Activated T-helper 2 cell treated with anti-CD3 and anti-CD28 coated beads, Interferon-gamma antibody, Interleukin-2, Interleukin-4, amounts not matched to agents 10 μg/mL and 5 μg/mL and 100 μg/mL, durations not matched to agents 14 hours and 24 hours and 36 hours (primary cell): ENCODE results near the gene SORD. TPM values are rescaled to one million over a fixed set of nuclear protein-coding genes. Genes with fewer than 3 reads are reported as not detected.
A peak's percentile ranks its signal among the peaks of the same experiment; 100 is the strongest.
"Not testable (repeated sequence)": the region's sequence is repeated elsewhere in the genome, so short reads cannot be mapped to it uniquely, and the experiment has no call there.

Experiments
- DNase-seq: peaks from one replicate; pipeline ENCODE4 v3.0.0; 2021; ENCODE audit warnings: low spot score
- H3K27ac Mint-ChIP-seq: one replicate; pipeline ENCODE4 v1.8.0; 2021; ENCODE audit warnings: mixed read lengths
- H3K27me3 Mint-ChIP-seq: one replicate; pipeline ENCODE4 v1.8.0; 2021; ENCODE audit warnings: low read depth, mixed read lengths
- H3K36me3 Mint-ChIP-seq: one replicate; pipeline ENCODE4 v1.8.0; 2021; ENCODE audit warnings: low read depth, mixed read lengths
- H3K4me1 Mint-ChIP-seq: one replicate; pipeline ENCODE4 v1.8.0; 2021; ENCODE audit warnings: low read depth, mixed read lengths
- H3K4me3 Mint-ChIP-seq: one replicate; pipeline ENCODE4 v1.8.0; 2021; ENCODE audit warnings: low read depth, mild to moderate bottlenecking, moderate library complexity, mixed read lengths
- H3K9me3 Mint-ChIP-seq: one replicate; pipeline ENCODE4 v1.8.0; 2021; ENCODE audit warnings: mixed read lengths
- intact Hi-C: fragments of 100-400 bp; cut with micrococcal nuclease; formaldehyde crosslinking; loops from one replicate; pipeline ENCODE4 v1.15.1; 2023
- total RNA-seq: library from RNA; stranded (reverse); gene quantifications from 2 replicates; pipeline ENCODE4 v1.2.3, GENCODE V29; 2022

SORD gene
- total RNA-seq, 1 donor from 2014 or later, result 24.9 TPM

DNA sequence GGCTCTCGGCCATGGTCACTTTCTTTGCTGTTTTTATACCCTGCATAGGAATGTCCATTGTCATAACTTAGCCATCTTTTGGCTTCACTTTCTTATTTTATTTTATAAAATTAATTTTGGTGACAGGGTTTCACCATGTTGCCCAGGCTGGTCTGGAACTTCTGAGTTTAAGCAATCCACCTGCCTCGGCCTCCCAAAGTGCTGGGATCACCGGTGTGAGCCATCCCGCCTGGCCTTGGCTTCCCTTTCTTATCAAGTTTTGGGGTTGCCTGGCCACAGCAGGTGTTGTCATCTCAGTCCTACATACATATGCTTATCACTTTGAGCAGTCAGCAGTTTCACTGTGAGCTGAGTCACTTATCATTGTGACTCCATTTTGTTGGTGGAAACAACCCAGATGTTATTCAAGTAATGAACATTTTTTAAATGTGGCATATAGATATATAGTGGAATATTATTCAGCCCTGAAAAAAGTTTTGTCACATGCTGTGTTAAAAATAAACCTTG is 8.6 kb downstream of the SORD start:
- H3K36me3 Mint-ChIP-seq, H3K27ac Mint-ChIP-seq, H3K4me1 Mint-ChIP-seq, DNase-seq, H3K27me3 Mint-ChIP-seq, H3K9me3 Mint-ChIP-seq, H3K4me3 Mint-ChIP-seq: not testable (repeated sequence)
- intact Hi-C loops, result loop anchor here (10.0 kb wide), 1 partner anchor 57 kb away; no protein-coding TSS in a partner anchor

DNA sequence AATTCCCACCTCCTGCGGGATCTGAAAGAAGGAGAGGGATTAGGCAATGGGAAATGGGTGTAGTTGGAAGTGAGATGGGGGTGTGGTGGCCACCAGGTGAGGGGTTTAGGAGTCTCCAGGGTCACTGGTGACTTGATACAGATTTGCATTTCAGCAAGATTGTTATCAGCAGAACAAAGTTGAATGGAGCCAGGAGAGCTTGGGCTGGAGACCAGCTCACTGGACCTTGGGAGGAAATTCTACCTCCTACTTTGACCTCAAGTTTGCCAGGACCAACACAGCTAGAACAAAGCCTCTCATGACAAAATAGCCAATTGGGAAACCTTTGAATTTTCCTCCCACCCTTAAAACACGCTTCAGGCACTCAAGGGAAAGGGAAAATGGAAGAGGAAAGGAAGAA is 9.5 kb downstream of the SORD start:
- H3K27ac Mint-ChIP-seq, H3K9me3 Mint-ChIP-seq, H3K36me3 Mint-ChIP-seq, DNase-seq, H3K27me3 Mint-ChIP-seq, H3K4me3 Mint-ChIP-seq: not testable (repeated sequence)
- intact Hi-C loops, result loop anchor here (10.0 kb wide), 1 partner anchor 58 kb away; no protein-coding TSS in a partner anchor
- H3K4me1 Mint-ChIP-seq, result peaks cover 13% of the 10 kb centered on the region

- not testable (repeated sequence) for DNase-seq, H3K4me3 Mint-ChIP-seq, H3K36me3 Mint-ChIP-seq, H3K27me3 Mint-ChIP-seq, H3K9me3 Mint-ChIP-seq, H3K27ac Mint-ChIP-seq
- intact Hi-C loops, result loop anchor here (10.0 kb wide), 1 partner anchor 59 kb away; no protein-coding TSS in a partner anchor
- peaks cover 13% of the 10 kb centered on the region for H3K4me1 Mint-ChIP-seq
Measured at GRCh38 chr15:45034087-45034486, 11.1 kb downstream of the SORD start.

DNA sequence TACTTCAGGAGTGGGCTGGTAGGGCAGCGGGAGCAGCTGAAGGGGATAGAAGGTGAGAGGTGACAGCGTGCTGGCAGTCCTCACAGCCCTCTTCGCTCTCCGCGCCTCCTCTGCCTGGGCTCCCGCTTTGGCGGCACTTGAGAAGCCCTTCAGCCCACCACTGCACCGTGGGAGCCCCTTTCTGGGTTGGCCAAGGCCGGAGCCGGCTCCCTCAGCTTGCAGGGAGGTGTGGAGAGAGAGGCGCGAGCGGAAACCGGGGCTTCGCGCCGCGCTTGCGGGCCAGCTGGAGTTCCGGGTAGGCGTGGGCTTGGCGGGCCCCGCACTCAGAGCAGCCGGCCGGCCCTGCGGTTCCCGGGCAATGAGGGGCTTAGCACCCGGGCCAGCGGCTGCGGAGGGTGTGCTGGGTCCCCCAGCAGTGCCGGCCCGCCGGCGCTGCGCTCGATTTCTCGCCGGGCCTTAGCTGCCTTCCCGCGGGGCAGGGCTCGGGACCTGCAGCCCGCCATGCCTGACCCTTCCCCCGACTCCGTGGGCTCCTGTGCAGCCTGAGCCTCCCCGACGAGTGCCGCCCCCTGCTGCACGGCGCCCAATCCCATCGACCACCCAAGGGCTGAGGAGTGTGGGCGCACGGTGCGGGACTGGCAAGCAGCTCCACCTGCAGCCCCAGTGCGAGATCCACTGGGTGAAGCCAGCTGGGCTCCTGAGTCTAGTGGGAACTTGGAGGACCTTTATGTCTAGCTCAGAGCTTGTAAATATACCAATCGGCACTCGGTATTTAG is 11.8 kb downstream of the SORD start:
- H3K27ac Mint-ChIP-seq, H3K27me3 Mint-ChIP-seq, H3K36me3 Mint-ChIP-seq, H3K4me3 Mint-ChIP-seq, H3K9me3 Mint-ChIP-seq, DNase-seq: not testable (repeated sequence)
- peaks cover 13% of the 10 kb centered on the region for H3K4me1 Mint-ChIP-seq
- intact Hi-C loops, result loop anchor here (10.0 kb wide), 1 partner anchor 60 kb away; no protein-coding TSS in a partner anchor

GRCh38 chr15:45036812-45037781 is 14.1 kb downstream of the SORD start:
- H3K4me1 Mint-ChIP-seq, result peaks cover 13% of the 10 kb centered on the region
- peak; percentile 53 for DNase-seq
- H3K36me3 Mint-ChIP-seq, H3K9me3 Mint-ChIP-seq, H3K27ac Mint-ChIP-seq, H3K4me3 Mint-ChIP-seq, H3K27me3 Mint-ChIP-seq: not testable (repeated sequence)
- intact Hi-C loops, result loop anchor here (10.0 kb wide), 1 partner anchor 62 kb away; no protein-coding TSS in a partner anchor

- H3K9me3 Mint-ChIP-seq, result no peaks in the 10 kb centered on the region
- H3K27ac Mint-ChIP-seq, result no peak overlapping the region
- DNase-seq, result no peak
- intact Hi-C loops, result loop anchor here (10.0 kb wide), 1 partner anchor 63 kb away; no protein-coding TSS in a partner anchor
- no peaks in the 10 kb centered on the region for H3K27me3 Mint-ChIP-seq
- peaks cover 13% of the 10 kb centered on the region for H3K4me1 Mint-ChIP-seq
- H3K36me3 Mint-ChIP-seq, result peaks cover 4% of the 10 kb centered on the region
- H3K4me3 Mint-ChIP-seq, result no peak overlapping the region
Measured at GRCh38 chr15:45037936-45038335, 14.9 kb downstream of the SORD start.

DNA sequence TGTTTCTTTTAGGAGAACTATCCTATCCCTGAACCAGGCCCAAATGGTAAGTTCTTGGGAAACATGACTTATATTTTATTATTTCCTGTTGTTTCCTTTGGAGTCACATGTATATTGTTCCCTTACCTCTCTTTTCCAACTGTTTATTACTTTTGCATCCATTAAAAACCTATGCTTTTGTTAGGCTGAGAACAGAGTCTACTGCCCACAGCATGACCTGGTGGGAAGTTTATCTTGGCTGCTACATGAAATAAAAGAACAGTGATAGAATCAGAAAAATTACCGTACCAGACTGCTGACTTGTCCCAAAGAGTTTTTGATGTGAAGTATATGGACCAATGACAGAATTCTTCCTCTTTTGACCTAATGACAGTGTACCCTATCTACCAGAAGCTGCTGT is 17.4 kb downstream of the SORD start:
- H3K9me3 Mint-ChIP-seq, H3K27me3 Mint-ChIP-seq, H3K36me3 Mint-ChIP-seq, H3K4me3 Mint-ChIP-seq, DNase-seq, intact Hi-C loops, H3K27ac Mint-ChIP-seq: not testable (repeated sequence)
- peaks cover 13% of the 10 kb centered on the region for H3K4me1 Mint-ChIP-seq

DNA sequence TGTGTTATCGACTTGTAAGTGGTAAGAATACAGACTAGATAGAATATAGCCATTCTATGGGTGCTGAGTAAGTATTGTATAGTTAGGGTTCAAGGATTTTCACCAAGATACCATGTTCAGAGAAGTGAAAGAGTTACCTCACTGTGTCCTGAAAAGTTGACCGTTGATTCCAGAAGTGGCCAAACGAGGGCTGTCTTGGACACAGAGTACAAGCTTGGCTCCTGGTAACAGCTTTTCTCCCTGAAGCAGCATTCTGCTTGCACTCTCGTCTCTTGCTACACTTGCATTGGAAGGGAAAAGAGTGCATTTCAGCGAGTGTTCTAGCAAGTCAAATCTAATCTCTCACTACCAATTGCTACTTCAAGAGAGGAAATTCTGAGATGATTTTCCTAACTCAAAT is 18.5 kb downstream of the SORD start:
- H3K9me3 Mint-ChIP-seq, H3K27ac Mint-ChIP-seq, H3K27me3 Mint-ChIP-seq, H3K4me3 Mint-ChIP-seq, H3K4me1 Mint-ChIP-seq, intact Hi-C loops, H3K36me3 Mint-ChIP-seq, DNase-seq: not testable (repeated sequence)

- H3K4me1 Mint-ChIP-seq, result not testable (repeated sequence)
Measured at GRCh38 chr15:45042859-45043258, 19.9 kb downstream of the SORD start.

DNA sequence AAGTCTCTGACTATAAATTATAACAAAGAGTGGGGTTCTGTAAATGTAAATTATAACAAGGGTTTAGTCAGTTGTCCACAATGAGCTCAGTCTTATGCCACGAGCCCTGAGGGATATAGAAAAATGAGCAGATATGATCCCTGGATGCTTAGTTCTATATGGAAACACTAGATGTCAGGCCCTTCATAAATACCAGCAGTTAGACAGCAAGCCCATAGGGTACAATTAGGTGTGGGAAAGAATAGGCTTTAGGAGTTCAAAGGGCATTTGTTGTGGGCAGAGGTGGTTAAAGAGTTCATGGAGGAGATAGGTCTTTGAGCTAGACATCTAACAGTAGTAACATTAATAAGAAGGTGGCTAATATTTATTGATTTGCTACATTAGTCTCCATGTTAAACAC is 21.3 kb downstream of the SORD start:
- intact Hi-C loops, H3K4me3 Mint-ChIP-seq, DNase-seq, H3K4me1 Mint-ChIP-seq, H3K27me3 Mint-ChIP-seq, H3K27ac Mint-ChIP-seq: not testable (repeated sequence)
- Mint-ChIP-seq H3K9me3 (peaks cover 13% of the 10 kb centered on the region), H3K36me3 (peaks cover 22% of the 10 kb centered on the region)

More at GRCh38 chr15:45042859-45043258, 19.9 kb downstream of the SORD start:
- DNase-seq, H3K9me3 Mint-ChIP-seq, H3K27ac Mint-ChIP-seq, H3K36me3 Mint-ChIP-seq, H3K27me3 Mint-ChIP-seq, H3K4me3 Mint-ChIP-seq, intact Hi-C loops: not testable (repeated sequence)

DNA sequence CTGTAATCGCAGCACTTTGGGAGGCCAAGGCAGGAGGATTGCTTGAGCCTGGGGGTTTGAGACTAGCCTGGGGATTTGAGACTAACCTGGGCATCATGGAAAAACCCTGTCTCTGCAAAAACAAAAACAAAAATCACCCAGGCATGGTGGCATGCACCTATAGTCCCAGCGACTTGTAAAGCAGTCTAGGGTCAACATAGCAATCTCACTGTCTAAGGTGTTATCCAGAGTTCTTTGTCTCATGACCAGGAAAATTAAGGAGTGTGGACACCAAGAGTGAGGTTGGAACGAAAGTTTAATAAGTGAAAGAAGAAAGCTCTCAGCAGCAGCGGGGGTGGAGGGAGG is 25.4 kb downstream of the SORD start:
- H3K4me3 Mint-ChIP-seq, H3K27ac Mint-ChIP-seq, intact Hi-C loops, H3K4me1 Mint-ChIP-seq, DNase-seq, H3K27me3 Mint-ChIP-seq: not testable (repeated sequence)
- H3K9me3 Mint-ChIP-seq, result peaks cover 38% of the 10 kb centered on the region
- peaks cover 55% of the 10 kb centered on the region for H3K36me3 Mint-ChIP-seq

DNA sequence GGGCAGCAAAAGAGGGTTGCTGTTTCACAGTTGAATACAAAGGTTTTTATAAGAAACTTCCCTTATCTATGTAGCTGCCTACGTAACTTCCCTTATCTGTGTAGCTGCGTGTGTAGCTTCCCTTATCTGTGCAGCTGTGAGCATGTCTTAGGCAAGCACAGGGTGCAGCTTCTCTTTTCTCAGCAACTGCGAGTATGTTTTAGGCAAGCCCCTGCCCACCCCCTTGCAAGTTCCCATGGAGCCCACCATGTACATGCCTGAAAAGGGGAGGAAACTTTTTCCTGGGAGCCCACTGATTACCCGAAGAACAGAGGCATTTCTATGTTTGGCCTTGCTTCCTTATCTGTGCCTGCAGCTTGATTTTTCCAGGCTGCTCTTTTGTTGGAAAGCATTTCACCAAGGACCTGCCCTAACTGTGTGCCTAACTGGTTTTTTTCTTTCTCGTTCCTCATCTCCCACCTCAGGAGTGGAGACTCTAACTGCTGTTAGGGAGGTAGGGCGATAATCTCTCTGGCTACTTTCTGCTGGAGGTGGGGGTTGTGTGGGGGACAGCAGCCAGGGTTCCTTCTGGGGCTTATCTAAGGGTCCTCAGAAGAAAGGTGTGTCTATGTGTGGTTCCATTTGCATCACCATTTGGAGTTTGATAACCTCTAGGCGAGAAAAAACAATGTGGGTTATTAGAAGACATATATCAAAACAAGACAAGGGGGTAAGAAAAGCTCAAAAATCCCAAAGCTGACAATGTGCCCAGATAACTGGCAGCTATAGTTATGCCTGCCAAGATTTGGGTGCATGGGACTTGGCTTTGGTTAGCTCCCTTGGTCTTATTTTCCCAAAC is 26.0 kb downstream of the SORD start:
- H3K4me1 Mint-ChIP-seq, result peaks cover 5% of the 10 kb centered on the region
- H3K4me3 Mint-ChIP-seq, result no peak overlapping the region
- H3K36me3 Mint-ChIP-seq, result peaks cover 55% of the 10 kb centered on the region
- no peaks in the 10 kb centered on the region for H3K27me3 Mint-ChIP-seq
- no peak overlapping the region for H3K27ac Mint-ChIP-seq
- H3K9me3 Mint-ChIP-seq, result peaks cover 38% of the 10 kb centered on the region
- DNase-seq, result no peak
- intact Hi-C loops, result no loop called here
